Ascending aorta (tissue), 2 donors: ENCODE data around the gene PCDHA10. TPM values are rescaled to one million over a fixed set of nuclear protein-coding genes. Genes with fewer than 3 reads are reported as not detected.
"Not testable (repeated sequence)": the region's sequence is repeated elsewhere in the genome, so short reads cannot be mapped to it uniquely, and the experiment has no call there.

Experiments used
- DNase-seq, 2 donors: peaks; one replicate each; pipeline ENCODE4 v3.0.0-alpha.2; 2019; ENCODE audit warnings: low spot score in 2 of 2
- H3K27ac ChIP-seq, 2 donors: fragments of 200-600 bp; sonication (generic); one replicate each; pipeline ENCODE4 v1.5.1; 2016 to 2017; ENCODE audit warnings: mild to moderate bottlenecking in 1 of 2
- H3K27me3 ChIP-seq: fragments of 200-600 bp; sonication (generic); one replicate; pipeline ENCODE4 v1.5.1; 2017
- H3K36me3 ChIP-seq, 2 donors: fragments of 200-600 bp; sonication (generic); one replicate each; pipeline ENCODE4 v1.5.1; 2016
- H3K4me1 ChIP-seq, 2 donors: fragments of 200-600 bp; sonication (generic); one replicate each; pipeline ENCODE4 v1.5.1; 2016 to 2017; ENCODE audit warnings: mild to moderate bottlenecking in 1 of 2
- H3K4me3 ChIP-seq, 2 donors: fragments of 200-600 bp; sonication (generic); one replicate each; pipeline ENCODE4 v1.5.1; 2016 to 2017; ENCODE audit warnings: mild to moderate bottlenecking in 1 of 2
- H3K9me3 ChIP-seq, 2 donors: fragments of 200-600 bp; sonication (generic); one replicate each; pipeline ENCODE4 v1.5.1; 2016
- CTCF ChIP-seq, 3 experiments: fragments of 200-600 bp in 2 of 3; fragments of 450-650 bp in 1 of 3; sonication (generic) in 2 of 3; IDR thresholded peaks; one replicate each; pipeline ENCODE4 v1.5.1; 2016 to 2019; ENCODE audit warnings: antibody characterized with exemption in 3 of 3, mild to moderate bottlenecking in 1 of 3, moderate library complexity in 1 of 3
- intact Hi-C: fragments of 100-400 bp; cut with DNase I; formaldehyde crosslinking; loops from one replicate; pipeline ENCODE4 v1.15.1; 2023
- total RNA-seq: library from RNA; depleted of rRNA; stranded (reverse); fragments of >200 nt; gene quantifications from one replicate; pipeline ENCODE4 v1.1.0, GENCODE V29; 2016

Gene PCDHA10
- total RNA-seq, 1 donor from 2014 or later = 2.0 TPM

GRCh38 chr5:140821375-140822280 is 34.1 kb upstream of the PCDHA10 start, which contains the start of gene PCDHA5:
TSS of gene PCDHA5 (plus strand) at chr5:140821613.
- no peaks in the 10 kb centered on the region for H3K36me3 ChIP-seq
- DNase-seq = no peak
- H3K9me3 ChIP-seq = peaks cover 12 to 42% of the 10 kb centered on the region in 2 donors
- no peaks in the 10 kb centered on the region for H3K4me1 ChIP-seq
- H3K27ac ChIP-seq = no peak within 1 kb of the TSS
- TF ChIP-seq CTCF (IDR thresholded peaks at IDR 0.05) = no peak
- intact Hi-C loops = no loop called here
- no peaks in the 10 kb centered on the region for H3K27me3 ChIP-seq
- peak within 1 kb of the TSS in 1 of 2 donors; percentile 8 for H3K4me3 ChIP-seq

- no peak overlapping the region for H3K4me3 ChIP-seq
- H3K9me3 ChIP-seq = peaks cover 10 to 40% of the 10 kb centered on the region in 2 donors
- no peak for DNase-seq
- intact Hi-C loops = no loop called here
- H3K36me3 ChIP-seq = no peaks in the 10 kb centered on the region
- no peaks in the 10 kb centered on the region for H3K27me3 ChIP-seq
- TF ChIP-seq CTCF (IDR thresholded peaks at IDR 0.05) = no peak
- H3K4me1 ChIP-seq = no peaks in the 10 kb centered on the region
- H3K27ac ChIP-seq = no peak overlapping the region
Observed at GRCh38 chr5:140822281-140822629, 33.4 kb upstream of the PCDHA10 start.

- H3K36me3 ChIP-seq, DNase-seq, H3K27ac ChIP-seq, H3K27me3 ChIP-seq, H3K4me1 ChIP-seq, H3K4me3 ChIP-seq, intact Hi-C loops: not testable (repeated sequence)
- peaks cover 12 to 40% of the 10 kb centered on the region in 2 donors for H3K9me3 ChIP-seq
Observed at GRCh38 chr5:140822969-140823368, 32.7 kb upstream of the PCDHA10 start.

GRCh38 chr5:140823475-140823874 is 32.2 kb upstream of the PCDHA10 start:
- DNase-seq = no peak
- intact Hi-C loops = no loop called here
- H3K27me3 ChIP-seq = no peaks in the 10 kb centered on the region

GRCh38 chr5:140827704-140828361 is 27.9 kb upstream of the PCDHA10 start, which contains the start of gene PCDHA6:
TSS of gene PCDHA6 (plus strand) at chr5:140827960. CDS start at chr5:140828092, 132 bp downstream.
- intact Hi-C loops = no loop called here
- Histone ChIP-seq H3K27ac (no peak within 1 kb of the TSS), H3K4me1 (no peaks in the 10 kb centered on the region), H3K9me3 (peaks cover 12 to 50% of the 10 kb centered on the region in 2 donors), H3K4me3 (peak within 1 kb of the TSS in 1 of 2 donors; percentile 22), H3K36me3 (no peaks in the 10 kb centered on the region), H3K27me3 (no peaks in the 10 kb centered on the region)
- TF ChIP-seq CTCF (IDR thresholded peaks at IDR 0.05) = peak in 1 of 3 experiments; percentile 6
- DNase-seq = no peak

More at GRCh38 chr5:140823475-140823874, 32.2 kb upstream of the PCDHA10 start:
- peaks cover 17 to 43% of the 10 kb centered on the region in 2 donors for H3K9me3 ChIP-seq
- no peak overlapping the region for H3K4me3 ChIP-seq
- H3K36me3 ChIP-seq = no peaks in the 10 kb centered on the region
- H3K27ac ChIP-seq = no peak overlapping the region
- no peak for TF ChIP-seq CTCF (IDR thresholded peaks at IDR 0.05)
- H3K4me1 ChIP-seq = no peaks in the 10 kb centered on the region

GRCh38 chr5:140828362-140828737 is 27.3 kb upstream of the PCDHA10 start:
- Histone ChIP-seq H3K27me3 (no peaks in the 10 kb centered on the region), H3K36me3 (no peaks in the 10 kb centered on the region), H3K4me3 (peak overlapping the region in 1 of 2 donors; percentile 22), H3K4me1 (no peaks in the 10 kb centered on the region), H3K27ac (no peak overlapping the region), H3K9me3 (peaks cover 9 to 54% of the 10 kb centered on the region in 2 donors)
- no peak for DNase-seq
- no peak for TF ChIP-seq CTCF (IDR thresholded peaks at IDR 0.05)
- intact Hi-C loops = no loop called here

- H3K27ac ChIP-seq, H3K27me3 ChIP-seq, H3K4me3 ChIP-seq, H3K4me1 ChIP-seq, H3K36me3 ChIP-seq, intact Hi-C loops, DNase-seq: not testable (repeated sequence)
- peaks cover 9 to 64% of the 10 kb centered on the region in 2 donors for H3K9me3 ChIP-seq
Observed at GRCh38 chr5:140829511-140830501, 25.9 kb upstream of the PCDHA10 start.
